ENCODE results near the gene GP2.
"Not testable (repeated sequence)": the region's sequence is repeated elsewhere in the genome, so short reads cannot be mapped to it uniquely, and the experiment has no call there.

Gene GP2

GRCh38 chr16:20325005-20325404, 2.3 kb downstream of the GP2 start:
- no peak for DNase-seq (ENCODE audit: low spot score)

DNA sequence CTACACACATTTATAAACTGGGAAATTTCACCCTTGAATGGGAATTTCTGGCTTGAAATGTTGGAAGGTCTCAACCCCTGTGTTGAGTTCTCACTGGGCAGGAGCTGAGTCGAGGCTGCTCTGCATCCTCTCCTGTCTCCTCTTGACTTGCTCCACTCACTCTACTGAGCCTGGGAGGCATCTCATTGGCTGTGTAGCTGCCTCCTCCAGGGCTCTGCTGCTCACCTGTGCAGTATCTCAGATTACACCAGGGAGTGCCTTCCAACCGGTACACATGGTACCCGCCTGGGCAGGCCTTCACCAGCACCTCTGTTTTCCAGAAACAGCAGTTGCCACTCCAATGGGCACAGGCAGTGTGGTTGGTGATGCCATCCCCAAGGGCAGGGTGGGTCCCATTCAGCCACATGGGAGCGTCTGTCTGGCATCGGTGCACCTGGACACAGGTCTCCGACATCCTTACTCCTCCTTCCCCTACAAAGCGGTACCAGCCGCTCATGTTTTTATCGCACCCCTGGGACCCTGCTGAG, 3.7 kb downstream of the GP2 start:
- no peak for DNase-seq (ENCODE audit: low spot score)

- no peak for DNase-seq (ENCODE audit: low spot score)
Observed at GRCh38 chr16:20322696-20323095, 4.6 kb downstream of the GP2 start.

DNA sequence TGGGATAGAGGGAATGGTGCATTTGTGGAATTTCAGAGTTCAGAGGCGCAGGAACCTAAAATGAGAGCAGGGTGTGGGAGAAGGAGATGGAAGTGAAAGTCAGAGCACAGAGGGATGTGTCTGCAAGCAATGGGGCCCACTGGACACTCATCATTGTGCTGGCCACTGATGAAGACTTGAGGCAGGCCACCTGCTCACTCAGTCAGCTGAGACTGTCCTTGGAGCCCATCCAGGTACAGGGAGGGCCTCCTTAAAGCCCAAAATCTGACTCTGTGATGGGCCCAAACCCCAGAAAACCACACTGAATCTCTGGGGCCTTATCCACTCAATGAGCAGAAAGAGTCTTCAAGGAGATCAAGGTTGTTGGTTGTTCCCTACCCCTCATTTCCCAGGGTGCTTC, 5.6 kb downstream of the GP2 start:
- DNase-seq (ENCODE audit: low spot score): no peak

DNA sequence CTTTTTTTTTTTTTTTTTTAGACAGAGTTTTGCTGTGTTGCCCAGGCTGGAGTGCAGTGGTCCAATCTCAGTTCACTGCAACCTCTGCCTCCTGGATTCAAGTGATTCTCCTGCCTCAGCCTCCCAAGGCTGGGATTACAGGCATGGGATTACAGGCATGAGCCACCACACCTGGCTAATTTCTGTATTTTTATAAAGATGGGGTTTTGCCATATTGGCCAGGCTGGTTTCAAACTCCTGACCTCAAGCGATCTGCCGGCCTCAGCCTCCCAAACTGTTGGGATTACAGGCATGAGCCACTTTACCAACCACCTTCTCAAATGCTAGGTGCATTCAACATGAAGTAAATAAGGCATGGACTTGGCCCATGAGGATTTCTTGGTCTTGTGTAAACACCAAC, 6.3 kb downstream of the GP2 start:
- DNase-seq (ENCODE audit: low spot score): not testable (repeated sequence)

GRCh38 chr16:20320592-20320991, 6.7 kb downstream of the GP2 start:
- DNase-seq (ENCODE audit: low spot score): no peak

DNA sequence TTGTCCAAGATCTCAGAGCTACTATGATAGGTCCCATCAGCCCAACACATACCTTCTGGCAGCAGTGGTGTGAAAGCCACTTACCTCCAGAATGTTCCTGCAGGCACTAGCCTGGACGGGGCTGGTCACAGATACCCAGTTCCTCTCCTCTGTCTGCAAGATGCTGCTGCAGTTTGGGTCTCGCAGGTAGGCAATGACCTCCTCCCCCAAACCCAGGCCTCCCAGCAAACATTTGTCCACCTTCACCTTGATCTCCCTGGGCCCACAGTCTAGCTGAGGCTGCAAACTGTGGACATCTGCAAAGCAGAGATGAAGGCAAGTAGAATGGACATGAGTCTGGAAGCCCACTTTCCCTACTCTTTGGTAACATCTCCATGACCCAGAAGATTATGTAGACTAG, 7.1 kb downstream of the GP2 start:
- no peak for DNase-seq (ENCODE audit: low spot score)

- DNase-seq (ENCODE audit: low spot score): no peak
Observed at GRCh38 chr16:20319406-20319805, 7.9 kb downstream of the GP2 start.

- no peak for DNase-seq (ENCODE audit: low spot score)
Observed at GRCh38 chr16:20318437-20318836, 8.9 kb downstream of the GP2 start.

DNA sequence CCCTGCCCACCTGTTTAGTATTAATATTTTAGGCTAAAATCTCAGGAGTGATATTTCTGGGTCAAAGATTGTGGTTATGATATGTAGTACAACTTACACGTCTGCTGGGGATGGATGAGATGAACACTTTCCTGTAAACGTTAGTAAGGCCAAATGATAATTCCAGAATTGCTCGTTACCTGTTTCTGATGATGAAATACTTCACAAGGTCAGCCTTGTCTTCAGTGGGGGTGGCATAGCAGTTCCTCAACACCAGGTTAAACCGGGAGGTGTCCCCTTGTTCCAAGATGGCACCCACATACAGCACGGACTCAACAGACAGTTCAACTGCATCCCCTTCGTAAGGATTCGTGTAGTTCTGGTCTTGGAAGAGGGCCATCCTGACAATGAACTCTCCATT, 9.3 kb downstream of the GP2 start:
- DNase-seq (ENCODE audit: low spot score): no peak

DNA sequence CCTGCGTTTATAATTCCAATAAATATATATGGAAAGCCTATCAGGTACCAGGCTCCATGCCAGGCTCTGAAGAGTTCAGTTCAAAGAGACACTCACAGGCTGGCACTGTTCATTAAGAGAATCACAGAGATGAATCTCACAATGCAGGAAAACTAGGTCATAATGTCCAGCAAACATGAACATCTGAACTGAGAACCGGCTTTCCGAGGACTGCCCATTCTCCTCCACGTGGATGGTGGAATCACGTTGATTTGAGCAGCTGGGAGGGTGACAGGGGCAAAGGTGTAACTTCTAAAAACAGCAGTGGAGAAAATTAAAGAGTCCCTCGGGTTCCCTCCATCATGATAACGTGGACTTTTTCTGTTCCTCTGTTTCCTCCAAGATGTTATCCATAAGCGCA, 10.2 kb downstream of the GP2 start:
- DNase-seq (ENCODE audit: low spot score): no peak

- DNase-seq (ENCODE audit: low spot score): no peak
Observed at GRCh38 chr16:20316715-20317114, 10.6 kb downstream of the GP2 start.

GRCh38 chr16:20315764-20316163, 11.5 kb downstream of the GP2 start:
- DNase-seq (ENCODE audit: low spot score): no peak

- no peak for DNase-seq (ENCODE audit: low spot score)
Observed at GRCh38 chr16:20314575-20314974, 12.7 kb downstream of the GP2 start.

- no peak for DNase-seq (ENCODE audit: low spot score)
Observed at GRCh38 chr16:20313741-20314140, 13.6 kb downstream of the GP2 start.

DNA sequence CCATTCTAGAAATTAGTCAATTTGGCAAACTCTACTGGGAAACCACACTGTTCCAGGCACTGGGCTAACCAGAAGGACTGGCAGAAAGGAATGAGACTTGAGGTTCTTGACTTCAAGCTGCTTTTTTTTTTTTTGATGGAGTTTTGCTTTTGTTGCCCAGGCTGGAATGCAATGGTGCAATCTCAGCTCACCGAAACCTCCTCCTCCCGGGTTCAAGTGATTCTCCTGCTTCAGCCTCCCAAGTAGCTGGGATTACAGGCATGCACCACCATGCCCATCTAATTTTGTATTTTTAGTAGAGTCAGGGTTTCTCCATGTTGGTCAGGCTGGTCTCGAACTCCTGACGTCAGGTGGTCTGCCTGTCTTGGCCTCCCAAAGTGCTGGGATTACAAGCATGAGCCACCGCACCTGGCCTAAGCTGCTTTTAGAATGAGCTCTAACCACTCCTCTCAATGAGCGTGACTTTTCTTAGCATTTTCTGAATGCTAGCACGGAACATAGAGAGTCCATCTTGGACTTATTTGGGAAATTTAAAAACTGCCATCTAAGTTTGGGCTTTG, 14.7 kb downstream of the GP2 start:
- not testable (repeated sequence) for DNase-seq (ENCODE audit: low spot score)

DNA sequence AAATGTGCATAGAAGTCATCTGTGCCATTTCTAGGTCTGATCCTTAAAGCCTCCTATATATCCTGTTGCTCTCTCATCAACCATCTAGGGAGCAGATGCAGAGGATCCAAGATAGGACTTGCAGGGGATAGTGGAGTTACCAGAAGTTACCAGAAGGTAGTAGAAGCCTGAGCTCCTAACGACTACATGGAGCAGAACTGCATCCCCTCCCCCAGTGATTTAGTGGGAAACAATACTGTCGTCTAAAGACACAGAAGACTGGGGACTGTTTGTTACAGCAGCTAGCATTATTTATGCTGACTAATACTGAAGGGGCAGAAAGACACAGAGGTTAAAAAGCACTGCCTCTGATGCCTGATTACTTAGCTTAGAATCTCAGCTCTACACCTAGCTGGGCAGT, 15.8 kb downstream of the GP2 start:
- DNase-seq (ENCODE audit: low spot score): no peak

GRCh38 chr16:20310421-20311395, 16.6 kb downstream of the GP2 start:
- no peak for DNase-seq (ENCODE audit: low spot score)

GRCh38 chr16:20309786-20310185, 17.5 kb downstream of the GP2 start:
- no peak for DNase-seq (ENCODE audit: low spot score)

- DNase-seq (ENCODE audit: low spot score): no peak
Observed at GRCh38 chr16:20308801-20309590, 18.3 kb downstream of the GP2 start.

DNA sequence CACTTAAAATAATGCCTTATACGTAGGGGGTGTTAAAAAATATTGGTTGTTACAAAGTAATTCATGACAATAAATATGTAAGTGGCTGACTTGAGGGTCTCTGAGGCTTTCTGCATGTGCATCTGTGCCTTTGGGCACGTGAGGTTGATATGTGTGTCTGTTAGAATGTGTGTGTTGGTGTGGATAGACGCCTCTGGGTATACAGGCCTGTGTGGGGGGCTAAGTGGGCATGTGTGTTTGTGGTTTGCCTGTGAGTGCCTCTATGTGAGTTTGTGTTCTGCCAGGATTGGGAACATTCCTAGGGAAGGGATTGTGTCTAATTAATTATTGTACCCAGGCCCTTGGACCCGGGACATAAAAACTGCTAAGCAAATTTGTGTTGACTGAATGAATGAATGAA, 19.0 kb downstream of the GP2 start:
- DNase-seq (ENCODE audit: low spot score): no peak

GRCh38 chr16:20307791-20308190, 19.5 kb downstream of the GP2 start:
- DNase-seq (ENCODE audit: low spot score): no peak

GRCh38 chr16:20307240-20307671, 20.1 kb downstream of the GP2 start:
- no peak for DNase-seq (ENCODE audit: low spot score)

Data from HuH-7.5 (cell line).